Measurements from ENCODE around the gene KDM6A.
"Not testable (repeated sequence)": the region's sequence is repeated elsewhere in the genome, so short reads cannot be mapped to it uniquely, and the experiment has no call there.

Gene KDM6A

GRCh38 chrX:44918722-44919121 is 45.7 kb downstream of the KDM6A start:
- no peak for DNase-seq (ENCODE audit: low read depth in 2 of 2, low spot score in 1 of 2)

DNA sequence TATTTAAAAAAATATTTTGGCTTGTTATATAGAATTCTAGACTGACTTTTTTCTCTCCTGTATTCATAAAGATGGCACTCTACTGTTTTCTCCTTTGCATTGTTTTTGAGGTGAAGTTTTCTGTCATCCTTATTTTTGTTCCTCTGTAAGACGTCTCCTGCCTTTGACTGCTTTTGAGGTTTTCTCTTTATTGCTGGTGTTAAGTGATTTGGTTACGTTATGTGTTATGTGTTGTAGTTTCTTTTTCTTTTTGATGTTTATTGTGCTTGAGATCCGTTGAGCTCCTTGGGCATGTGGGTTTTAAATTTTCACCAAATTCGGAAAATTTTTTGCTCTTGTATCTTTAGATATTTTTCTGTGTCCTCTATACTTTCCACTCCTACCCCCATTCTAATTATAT is 50.0 kb downstream of the KDM6A start:
- DNase-seq (ENCODE audit: low read depth in 2 of 2, low spot score in 1 of 2), result no peak

DNA sequence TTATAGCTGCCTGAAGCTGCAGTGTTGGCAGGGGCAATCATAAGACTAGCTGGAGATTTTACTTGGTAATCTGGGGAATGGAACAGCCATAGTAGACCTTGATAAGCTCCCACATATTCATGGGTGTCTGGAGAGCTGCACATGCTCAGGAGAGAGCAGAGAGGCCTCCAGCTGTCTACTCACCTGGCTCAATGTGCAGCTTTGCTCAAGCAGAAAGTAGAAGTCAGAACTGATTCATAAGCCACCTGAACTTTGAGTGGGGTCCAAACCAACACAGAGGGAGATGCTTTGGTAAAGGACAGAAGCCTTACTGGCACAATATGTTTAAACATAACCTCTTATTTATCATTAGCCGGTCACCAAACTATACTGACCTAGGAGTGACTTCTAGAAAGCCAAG is 54.4 kb downstream of the KDM6A start:
- DNase-seq (ENCODE audit: low read depth in 2 of 2, low spot score in 1 of 2), result no peak

GRCh38 chrX:44931441-44931973 is 58.5 kb downstream of the KDM6A start:
- no peak for DNase-seq (ENCODE audit: low read depth in 2 of 2, low spot score in 1 of 2)

GRCh38 chrX:44935172-44935571 is 62.2 kb downstream of the KDM6A start:
- no peak for DNase-seq (ENCODE audit: low read depth in 2 of 2, low spot score in 1 of 2)

GRCh38 chrX:44935640-44936039 is 62.7 kb downstream of the KDM6A start:
- DNase-seq (ENCODE audit: low read depth in 2 of 2, low spot score in 1 of 2), result no peak

DNA sequence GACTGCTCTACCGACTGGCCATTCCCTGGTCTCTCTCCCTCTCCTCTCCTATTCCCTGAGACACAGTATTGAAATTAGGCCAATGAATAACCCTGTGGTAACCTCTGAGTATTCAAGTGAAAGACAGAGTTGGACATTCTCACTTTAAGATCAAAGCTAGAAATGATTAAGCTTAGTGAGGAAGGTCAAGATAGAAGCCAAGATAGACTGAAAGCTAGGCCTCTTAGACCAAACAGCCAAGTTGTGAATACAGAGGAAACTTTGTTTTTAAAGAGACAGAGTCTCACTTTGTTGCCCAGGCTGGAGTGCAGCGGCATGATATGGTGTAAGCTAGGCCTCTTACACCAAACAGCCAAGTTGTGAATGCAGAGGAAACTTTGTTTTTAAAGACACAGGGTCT is 64.6 kb downstream of the KDM6A start:
- DNase-seq (ENCODE audit: low read depth in 2 of 2, low spot score in 1 of 2), result no peak

DNA sequence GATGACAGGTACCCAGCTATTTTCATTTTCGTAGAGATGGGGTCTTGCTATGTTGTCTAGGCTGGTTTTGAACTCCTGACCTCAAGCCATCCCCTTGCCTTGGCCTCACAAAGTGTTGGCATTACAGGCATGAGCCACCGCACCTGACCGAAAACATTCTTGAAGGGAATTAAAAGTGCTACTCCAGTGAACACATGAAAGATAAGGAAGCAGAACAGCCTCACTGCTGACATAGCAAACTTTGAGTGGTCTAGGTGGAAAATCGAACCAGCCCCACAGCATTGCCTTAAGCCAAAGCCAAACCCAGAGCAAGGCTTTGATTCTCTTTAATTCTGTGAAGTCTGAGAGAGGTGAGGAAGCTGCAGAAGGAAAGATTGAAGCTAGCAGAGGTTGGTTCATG is 65.1 kb downstream of the KDM6A start:
- DNase-seq (ENCODE audit: low read depth in 2 of 2, low spot score in 1 of 2), result no peak

- not testable (repeated sequence) for DNase-seq (ENCODE audit: low read depth in 2 of 2, low spot score in 1 of 2)
Observed at GRCh38 chrX:44940541-44940940, 67.6 kb downstream of the KDM6A start.

DNA sequence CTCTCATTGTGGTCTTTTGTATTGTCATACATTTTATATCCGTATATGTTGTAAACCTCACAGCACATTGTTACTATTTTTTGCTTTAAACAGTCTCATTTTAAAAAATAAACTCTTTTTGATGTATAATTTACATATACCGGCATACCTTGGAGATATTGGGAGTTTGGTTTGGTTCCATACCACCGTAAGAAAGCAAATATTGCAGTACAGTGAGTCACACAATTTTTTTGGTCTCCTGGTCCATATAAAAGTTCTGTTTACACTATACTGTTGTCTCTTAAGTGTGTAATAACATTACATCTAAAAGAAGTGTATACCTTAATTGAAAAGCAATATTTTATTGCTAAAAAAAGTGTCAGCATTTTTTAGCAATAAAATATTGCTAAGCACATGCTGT is 70.0 kb downstream of the KDM6A start:
- no peak for DNase-seq (ENCODE audit: low read depth in 2 of 2, low spot score in 1 of 2)

- DNase-seq (ENCODE audit: low read depth in 2 of 2, low spot score in 1 of 2), result no peak
Observed at GRCh38 chrX:44944894-44945293, 71.9 kb downstream of the KDM6A start.

DNA sequence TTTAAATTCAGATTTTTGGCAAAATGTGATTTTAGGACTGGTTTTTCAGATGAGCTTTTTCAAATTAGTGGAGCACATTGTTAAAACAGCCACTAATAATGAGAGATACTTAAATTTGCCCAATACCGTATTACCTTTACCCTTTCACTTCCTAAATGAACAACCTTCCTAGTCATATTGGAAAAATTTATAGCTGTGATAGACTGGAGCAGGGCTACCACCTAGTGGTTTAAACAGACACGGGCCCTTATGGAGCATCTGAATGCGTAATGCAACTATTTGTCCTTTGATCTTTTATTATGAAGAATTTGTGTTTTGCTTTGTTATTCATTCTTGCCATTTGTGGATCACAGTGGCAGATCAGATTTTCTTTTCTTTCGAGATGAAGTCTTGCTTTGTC is 72.7 kb downstream of the KDM6A start:
- no peak for DNase-seq (ENCODE audit: low read depth in 2 of 2, low spot score in 1 of 2)

DNA sequence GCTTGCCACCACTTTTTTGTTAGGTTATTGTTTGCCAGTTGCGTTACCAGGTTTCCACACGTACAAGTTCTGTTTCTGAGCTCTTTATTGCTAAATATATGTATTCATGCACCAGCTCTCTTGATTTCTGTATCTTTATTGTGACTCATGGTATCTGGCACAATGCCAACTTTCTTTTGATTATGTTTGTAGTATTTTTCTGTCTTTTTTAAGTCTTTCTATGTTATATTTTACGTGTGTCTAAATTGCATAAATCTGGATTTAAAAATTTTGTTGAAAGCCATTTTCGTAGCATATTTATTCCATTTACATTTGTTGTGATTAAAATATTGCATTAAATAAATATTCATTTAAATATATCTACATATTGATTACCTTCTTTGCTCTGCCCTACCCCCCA is 73.8 kb downstream of the KDM6A start:
- no peak for DNase-seq (ENCODE audit: low read depth in 2 of 2, low spot score in 1 of 2)

- no peak for DNase-seq (ENCODE audit: low read depth in 2 of 2, low spot score in 1 of 2)
Observed at GRCh38 chrX:44947995-44948394, 75.0 kb downstream of the KDM6A start.

GRCh38 chrX:44948406-44948805 is 75.4 kb downstream of the KDM6A start:
- no peak for DNase-seq (ENCODE audit: low read depth in 2 of 2, low spot score in 1 of 2)

DNA sequence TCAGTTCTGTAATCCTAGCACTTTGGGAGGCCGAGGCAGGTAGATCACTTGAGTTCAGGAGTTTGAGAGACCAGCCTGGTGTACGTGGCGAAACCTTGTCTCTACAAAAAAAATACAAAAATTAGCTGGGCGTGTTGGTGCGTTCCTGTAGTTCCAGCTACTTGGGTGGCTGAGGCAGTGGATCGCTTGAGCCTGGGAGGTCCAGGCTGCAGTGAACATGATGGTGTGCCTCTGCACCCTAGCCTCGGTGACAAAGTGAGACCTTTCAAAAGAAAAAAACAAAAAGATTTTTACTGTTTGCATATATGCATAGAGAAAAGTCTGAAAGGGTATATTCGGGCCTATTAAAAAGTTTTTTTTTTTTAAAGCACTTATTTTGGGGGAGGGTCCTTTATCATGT is 76.1 kb downstream of the KDM6A start:
- DNase-seq (ENCODE audit: low read depth in 2 of 2, low spot score in 1 of 2), result no peak

DNA sequence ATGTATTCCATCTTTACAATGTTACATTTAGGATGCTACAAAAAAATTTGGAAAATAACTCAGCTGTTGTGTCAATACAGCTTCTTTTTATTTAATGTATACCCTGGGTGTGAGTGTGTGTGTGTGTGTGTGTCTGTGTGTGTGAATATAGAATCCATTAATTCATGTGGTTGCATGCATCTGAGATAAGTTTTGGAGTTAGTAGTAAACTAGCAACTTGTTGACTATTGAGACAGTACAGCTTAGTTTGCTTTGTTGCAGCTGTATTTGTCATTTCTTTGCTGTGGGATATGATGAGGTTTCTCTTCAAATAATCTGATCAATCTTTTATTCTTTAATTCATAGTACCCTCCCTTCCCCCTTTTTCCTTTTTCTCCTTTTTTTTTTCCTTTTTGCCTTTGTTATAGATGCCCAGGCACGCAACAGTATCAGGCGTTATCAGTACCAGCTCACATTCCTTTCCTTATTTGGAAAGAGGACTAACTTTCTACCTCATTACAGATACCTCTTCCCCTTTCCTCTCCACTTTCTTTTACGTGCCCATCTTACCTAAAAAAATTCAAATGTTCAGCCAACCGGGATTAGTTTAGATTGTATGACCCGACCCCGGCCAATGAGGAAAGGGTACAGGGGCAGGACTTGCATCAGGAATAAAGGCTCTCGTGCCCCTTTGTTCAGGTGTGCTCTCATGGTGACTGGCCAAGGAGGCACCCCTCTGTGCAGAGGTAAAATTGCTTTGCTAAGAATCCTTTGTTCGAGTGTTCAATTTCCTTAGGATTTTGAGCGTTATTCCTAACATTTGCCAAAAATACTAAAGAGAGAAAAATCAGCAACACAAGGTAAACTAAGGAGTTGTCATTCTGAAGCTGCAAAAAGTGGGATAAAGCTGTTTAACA is 77.7 kb downstream of the KDM6A start:
- not testable (repeated sequence) for DNase-seq (ENCODE audit: low read depth in 2 of 2, low spot score in 1 of 2)

DNA sequence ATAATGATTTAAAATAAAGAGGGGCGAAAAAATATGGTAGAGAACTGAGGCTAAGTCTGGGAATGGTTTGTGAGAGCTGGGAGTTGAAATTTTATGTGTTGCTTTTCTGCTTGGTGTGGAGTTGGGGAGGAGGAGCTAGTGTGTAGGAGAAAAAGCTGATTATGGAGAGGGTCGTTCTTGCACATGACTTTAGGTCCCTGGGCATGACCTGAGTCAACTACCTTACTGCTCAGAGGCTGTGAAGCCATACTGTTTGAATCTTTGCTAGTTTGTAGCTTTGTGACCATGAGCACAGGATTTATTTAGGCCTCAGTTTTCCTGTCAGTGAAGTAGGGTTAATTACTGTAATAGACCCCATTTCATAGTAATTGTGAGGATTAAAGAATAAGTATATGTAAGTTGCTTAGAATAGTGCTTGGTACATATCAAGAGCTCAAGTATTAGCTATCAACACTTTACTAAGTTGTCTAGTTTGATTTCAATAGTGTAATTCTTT is 78.6 kb downstream of the KDM6A start:
- DNase-seq (ENCODE audit: low read depth in 2 of 2, low spot score in 1 of 2), result no peak

DNA sequence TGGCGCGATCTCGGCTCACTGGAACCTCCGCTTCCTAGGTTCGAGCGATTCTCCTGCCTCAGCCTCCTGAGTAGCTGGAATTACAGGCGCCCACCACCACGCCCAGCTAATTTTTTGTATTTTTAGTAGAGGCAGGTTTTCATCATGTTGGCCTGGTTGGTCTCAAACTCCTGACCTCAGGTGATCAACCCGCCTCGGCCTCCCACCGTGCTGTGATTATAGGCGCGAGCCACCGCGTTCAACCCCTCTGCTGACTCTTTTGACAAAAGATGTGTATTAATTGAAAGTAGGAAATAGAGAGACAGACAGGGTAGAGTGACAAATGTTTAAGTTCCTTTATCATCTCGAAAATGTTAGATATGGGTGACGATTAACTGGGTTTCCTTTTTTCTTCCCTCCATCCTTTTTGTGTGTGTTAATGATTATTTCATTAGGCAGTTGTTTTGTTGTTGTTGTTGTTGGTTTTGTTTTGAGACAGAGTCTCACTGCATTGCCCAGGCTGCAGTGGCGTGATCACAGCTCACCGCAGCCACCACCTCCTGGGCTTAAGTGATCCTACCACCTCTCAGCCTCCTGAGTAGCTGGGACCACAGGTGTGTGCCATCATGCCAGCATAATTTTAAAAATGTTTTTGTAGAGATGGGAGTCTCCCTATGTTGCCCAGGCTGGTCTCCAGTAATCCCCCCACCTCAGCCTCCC is 79.5 kb downstream of the KDM6A start:
- no peak for DNase-seq (ENCODE audit: low read depth in 2 of 2, low spot score in 1 of 2)

GRCh38 chrX:44953734-44954502 is 80.9 kb downstream of the KDM6A start:
- no peak for DNase-seq (ENCODE audit: low read depth in 2 of 2, low spot score in 1 of 2)

GRCh38 chrX:44954562-44954961 is 81.6 kb downstream of the KDM6A start:
- no peak for DNase-seq (ENCODE audit: low read depth in 2 of 2, low spot score in 1 of 2)
